NCI-H2227 (cell line): Measurements from ENCODE around the gene DHX30.
"Not testable (repeated sequence)": the region's sequence is repeated elsewhere in the genome, so short reads cannot be mapped to it uniquely, and the experiment has no call there.

Source experiments
- DNase-seq: peaks from one replicate; lab custom pipeline; 2025; ENCODE audit not compliant: unreplicated experiment; lab: John Stamatoyannopoulos, UW

The DHX30 gene

GRCh38 chr3:47803480-47804025, 615 bp downstream of the DHX30 start:
- no peak for DNase-seq

- no peak for DNase-seq
These were observed 1.6 kb downstream of the DHX30 start for GRCh38 chr3:47804577-47804976.

- DNase-seq, result peak; percentile 12
These were observed 10.7 kb downstream of the DHX30 start for GRCh38 chr3:47813551-47814177.

DNA sequence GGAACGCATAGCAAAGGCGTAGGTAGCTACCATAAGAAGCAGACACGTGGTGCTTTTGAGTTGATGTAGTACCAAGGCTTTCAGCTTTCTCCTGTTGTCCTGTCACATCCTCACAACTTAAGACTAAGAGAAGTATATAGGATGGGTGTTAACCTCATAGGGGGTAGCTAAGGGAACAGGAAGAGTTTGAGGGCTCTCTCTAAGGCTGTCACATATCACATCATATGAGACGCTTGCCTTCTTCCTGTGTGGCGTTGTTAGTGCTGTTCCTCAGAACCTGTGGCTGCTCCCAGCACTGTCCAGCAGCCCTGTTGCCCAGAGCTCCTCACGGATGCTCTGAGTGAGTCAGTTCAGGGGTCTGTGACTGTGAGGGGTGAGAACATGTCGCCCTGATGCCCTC, 14.7 kb downstream of the DHX30 start:
- DNase-seq, result no peak

- DNase-seq, result peak; percentile 89
These were observed 21.9 kb downstream of the DHX30 start for GRCh38 chr3:47824541-47825473.

DNA sequence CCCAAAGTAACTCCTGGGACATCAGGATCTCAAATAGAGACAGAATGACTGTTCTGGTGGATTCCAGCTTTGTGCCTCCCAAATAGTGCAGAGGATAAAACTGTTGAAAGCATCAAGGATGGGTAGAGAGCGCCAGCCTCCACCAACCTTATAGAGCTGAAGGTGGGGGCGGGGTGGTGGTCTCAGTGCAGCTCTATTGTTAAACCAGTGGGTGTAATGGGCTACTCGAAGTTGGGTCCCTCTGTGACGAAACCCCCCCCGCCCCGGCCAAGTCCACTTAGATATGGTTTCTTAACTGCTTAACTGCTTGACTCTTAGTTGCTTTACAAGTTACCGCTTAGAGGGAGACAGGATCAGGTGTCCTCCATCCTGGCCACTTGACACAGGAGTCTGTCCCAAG, 22.7 kb downstream of the DHX30 start:
- DNase-seq, result no peak

DNA sequence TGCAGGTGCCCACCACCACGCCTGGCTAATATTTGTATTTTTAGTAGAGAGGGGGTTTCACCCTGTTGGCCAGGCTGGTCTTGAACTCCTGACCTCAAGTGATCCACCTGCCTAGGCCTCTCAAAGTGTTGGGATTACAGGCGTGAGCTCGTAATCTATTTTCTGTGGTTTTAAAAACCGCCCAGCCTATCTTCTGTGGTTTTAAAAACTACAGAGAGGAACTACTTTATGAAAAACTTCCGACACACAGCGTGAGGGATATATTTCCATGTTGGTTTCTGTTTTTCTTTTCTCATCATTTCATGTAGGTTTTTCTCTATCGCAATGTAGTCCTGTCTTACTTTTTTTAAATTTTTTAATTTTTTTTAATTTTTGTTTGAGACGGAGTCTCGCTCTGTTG, 26.5 kb downstream of the DHX30 start:
- DNase-seq, result not testable (repeated sequence)

DNA sequence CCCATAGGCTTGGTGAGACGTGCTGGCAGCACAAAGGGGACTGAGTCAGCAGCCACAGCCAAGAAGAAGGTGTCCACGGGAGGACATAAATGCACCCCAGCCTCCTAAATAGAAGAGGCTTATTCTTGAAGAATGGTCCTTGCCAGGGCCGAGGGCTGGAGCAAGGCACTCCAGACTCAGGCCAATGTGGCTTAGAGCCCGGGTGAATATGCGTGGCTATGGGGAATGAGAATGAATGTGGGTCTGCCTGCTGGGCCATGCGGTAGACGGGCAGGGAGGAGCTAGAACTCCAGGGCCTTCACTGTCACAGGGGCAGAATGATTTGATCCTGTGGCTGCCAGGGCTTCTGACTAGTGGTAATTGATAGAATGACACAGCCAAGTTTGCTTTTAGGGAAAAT, 34.0 kb downstream of the DHX30 start:
- no peak for DNase-seq

DNA sequence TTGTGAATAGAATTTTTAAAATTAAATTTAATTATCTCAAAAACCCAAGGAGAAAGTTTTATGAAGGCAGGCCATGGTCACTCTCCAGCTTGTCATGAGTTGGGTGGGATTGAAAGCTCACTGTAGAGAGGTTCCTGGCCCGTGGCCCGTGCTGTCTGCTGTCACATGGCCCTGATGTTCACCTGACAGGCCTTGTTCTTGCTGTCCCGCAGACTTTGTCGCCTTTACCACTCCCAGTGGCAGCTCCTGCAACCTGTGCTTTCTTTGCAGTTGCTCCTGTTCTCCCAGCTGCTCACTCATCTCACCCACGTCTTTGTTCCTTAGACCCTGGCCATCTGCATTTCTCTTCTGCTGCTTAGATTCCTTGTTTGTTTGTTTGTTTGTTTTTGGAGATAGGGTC, 35.6 kb downstream of the DHX30 start:
- no peak for DNase-seq

DNA sequence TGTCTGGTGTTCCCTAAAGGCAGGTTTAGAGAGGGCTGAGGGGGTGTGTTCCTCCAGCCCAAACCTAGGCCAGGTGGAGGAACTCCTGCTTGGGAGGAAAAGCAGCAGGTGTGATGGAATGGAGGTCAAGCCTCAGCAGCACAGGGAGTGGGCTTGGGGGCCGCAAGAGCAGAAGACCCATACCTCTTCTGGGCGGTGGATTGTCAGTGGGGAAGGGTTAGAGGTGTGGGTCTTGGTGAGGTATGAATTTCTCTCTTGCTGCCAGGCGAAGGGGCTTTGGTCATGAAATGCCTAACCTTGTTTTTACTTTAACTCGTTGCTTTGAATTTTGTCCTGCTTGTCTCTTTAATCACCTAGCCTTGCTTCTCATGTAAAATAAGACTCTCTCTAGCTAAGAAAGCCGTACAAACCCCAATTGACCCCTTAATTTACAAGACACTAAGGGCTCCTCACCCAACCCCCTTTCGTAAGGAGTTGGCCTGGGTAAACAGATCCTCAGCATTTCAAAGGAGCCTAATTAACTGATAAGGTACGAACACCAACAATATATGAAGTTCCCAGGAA, 38.9 kb downstream of the DHX30 start:
- no peak for DNase-seq

GRCh38 chr3:47846186-47846879, 43.4 kb downstream of the DHX30 start:
- no peak for DNase-seq

GRCh38 chr3:47846880-47847248, 43.9 kb downstream of the DHX30 start:
- no peak for DNase-seq

- DNase-seq, result no peak
These were observed 44.3 kb downstream of the DHX30 start for GRCh38 chr3:47847260-47847659.

GRCh38 chr3:47847801-47848518, 45.0 kb downstream of the DHX30 start:
- DNase-seq, result no peak

DNA sequence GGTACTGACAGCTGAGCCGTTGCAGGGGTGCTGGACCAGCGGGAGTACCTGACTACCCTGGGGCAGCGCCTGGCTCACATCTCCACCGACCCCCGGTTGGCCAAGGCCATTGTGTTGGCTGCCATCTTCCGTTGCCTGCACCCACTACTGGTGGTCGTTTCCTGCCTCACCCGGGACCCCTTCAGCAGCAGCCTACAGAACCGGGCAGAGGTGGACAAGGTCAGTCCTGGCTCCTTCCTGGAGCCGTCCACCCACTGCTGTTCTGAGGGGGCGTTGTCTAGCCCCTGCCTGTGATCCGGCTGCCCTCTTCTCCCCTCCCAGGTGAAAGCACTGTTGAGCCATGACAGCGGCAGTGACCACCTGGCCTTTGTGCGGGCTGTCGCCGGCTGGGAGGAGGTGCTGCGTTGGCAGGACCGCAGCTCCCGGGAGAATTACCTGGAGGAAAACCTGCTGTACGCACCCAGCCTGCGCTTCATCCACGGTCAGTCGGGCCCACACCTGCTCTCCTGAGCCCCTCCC, 45.7 kb downstream of the DHX30 start:
- DNase-seq, result no peak

DNA sequence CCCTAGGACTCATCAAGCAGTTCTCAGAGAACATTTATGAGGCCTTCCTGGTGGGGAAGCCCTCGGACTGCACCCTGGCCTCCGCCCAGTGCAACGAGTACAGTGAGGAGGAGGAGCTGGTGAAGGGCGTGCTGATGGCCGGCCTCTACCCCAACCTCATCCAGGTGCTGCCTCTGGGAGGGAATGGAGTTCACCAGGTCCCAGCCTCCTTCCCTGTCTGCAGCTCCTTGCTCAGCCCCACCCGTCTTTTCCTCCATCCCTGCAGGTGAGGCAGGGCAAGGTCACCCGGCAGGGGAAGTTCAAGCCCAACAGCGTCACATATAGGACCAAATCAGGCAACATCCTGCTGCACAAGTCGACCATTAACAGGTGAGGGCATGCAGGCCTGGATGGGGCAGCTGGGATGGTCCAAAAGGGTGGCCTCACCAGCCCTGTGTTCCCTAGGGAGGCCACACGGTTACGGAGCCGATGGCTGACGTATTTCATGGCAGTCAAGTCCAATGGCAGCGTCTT, 46.3 kb downstream of the DHX30 start:
- no peak for DNase-seq

DNA sequence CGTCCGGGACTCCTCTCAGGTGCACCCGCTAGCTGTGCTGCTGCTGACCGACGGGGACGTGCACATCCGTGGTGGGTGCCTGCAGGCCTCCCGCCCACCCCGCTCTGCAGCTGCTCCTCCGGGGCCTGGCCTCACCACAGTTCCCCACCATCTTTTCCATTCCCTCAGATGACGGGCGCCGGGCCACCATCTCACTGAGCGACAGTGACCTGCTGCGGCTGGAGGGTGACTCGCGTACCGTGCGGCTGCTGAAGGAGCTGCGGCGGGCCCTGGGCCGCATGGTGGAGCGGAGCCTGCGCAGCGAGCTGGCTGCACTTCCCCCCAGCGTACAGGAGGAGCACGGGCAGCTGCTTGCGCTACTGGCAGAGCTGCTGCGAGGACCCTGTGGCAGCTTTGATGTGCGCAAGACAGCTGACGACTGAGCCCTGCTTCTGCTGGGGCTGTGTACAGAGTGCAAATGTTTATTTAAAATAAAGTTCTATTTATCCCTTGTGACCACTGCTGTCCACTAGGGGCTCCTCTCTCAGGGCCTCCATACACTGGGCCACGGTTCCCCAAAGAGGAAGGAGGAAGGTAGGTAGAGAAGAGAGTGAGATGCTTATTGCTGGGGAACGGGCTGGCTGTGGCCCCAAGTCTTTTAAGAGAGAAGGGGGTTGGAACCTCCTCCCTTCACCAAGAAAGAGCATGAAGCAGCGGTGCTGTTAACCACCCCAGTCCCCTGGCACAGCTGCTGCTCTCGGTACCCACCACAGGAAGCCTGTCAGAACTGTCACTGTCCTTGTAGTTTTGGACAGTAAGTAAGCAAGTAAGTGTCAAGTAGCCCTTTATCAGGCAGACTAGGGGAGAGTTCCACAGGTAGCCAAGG, 47.0 kb downstream of the DHX30 start:
- no peak for DNase-seq

GRCh38 chr3:47850564-47851410, 47.8 kb downstream of the DHX30 start:
- no peak for DNase-seq
